Measurements from ENCODE around the gene MCTP1.

GRCh38 chr5:95124731-95125130 lies 160.2 kb downstream of the MCTP1 start:
- TF ChIP-seq CTCF (conservative IDR thresholded peaks at IDR 0.05) (no peak), ZFX (IDR thresholded peaks at IDR 0.05) (no peak)
